HG03095 (cell line): ENCODE data around the gene PCDH9.

ENCODE experiments used
- ATAC-seq: cut with Tn5 transposase; IDR thresholded peaks from one replicate; pipeline ENCODE4 v1.9.1; 2021; ENCODE audit warnings: moderate library complexity; ENCODE audit not compliant: unreplicated experiment

Gene PCDH9

GRCh38 chr13:66425741-66426140, 804.4 kb downstream of the PCDH9 start:
- ATAC-seq, result no peak

DNA sequence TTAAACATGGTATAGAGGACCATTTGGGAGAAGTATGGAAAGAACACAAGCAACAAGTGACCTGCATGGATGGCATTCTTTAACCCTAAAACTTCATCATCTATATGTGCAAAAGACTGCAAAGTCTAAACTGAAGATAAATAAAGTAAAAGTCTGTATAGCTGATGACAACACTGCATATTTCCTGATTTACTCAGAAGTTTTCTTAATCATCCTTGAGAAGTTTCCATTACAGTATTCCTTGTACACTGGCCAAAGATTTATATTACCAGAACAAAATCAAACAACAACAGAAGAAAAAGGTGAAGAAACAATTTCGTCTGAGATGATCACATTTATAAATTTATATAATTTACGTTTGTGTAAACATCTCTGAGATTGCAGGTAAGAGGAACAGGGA, 805.7 kb downstream of the PCDH9 start:
- ATAC-seq, result no peak

DNA sequence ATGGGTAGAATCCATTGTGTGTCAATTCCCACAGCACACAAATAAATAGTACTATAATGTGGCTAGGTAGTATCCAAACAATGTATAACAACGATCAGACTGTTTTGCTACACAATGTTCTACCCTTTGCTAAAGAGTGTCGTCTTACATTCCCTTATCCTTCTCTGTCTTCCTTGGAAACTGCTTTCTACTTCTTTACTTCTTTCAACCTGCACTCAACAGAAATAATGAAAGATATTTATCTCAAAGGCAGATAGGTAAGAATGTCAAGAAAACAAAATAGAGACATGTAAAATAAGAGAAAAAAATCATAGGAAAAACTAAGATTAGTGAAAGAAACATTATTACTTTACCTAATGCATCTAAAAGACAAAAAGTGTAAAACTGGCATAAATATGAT, 814.7 kb downstream of the PCDH9 start:
- no peak for ATAC-seq

- ATAC-seq, result no peak
Measured at GRCh38 chr13:66414066-66414800, 815.9 kb downstream of the PCDH9 start.

DNA sequence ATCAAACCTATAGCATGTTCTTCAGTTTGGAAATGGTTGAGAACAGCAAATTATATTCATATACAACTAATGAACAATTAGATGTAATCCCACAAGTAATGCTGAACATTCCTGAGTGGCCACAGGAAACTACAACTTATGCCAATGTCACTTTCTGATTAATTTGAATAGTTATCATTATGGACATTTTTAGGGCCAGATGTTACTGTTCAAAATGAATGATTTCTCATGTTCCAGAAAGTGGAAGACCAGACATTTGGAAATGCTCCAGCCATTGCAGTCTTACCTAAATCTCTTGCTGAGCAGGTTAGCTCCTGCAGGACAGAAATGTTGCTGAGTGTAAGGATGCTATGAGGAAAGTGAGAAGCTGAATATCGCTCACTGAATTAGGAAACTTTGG, 819.8 kb downstream of the PCDH9 start:
- no peak for ATAC-seq

GRCh38 chr13:66409542-66409941, 820.6 kb downstream of the PCDH9 start:
- no peak for ATAC-seq

DNA sequence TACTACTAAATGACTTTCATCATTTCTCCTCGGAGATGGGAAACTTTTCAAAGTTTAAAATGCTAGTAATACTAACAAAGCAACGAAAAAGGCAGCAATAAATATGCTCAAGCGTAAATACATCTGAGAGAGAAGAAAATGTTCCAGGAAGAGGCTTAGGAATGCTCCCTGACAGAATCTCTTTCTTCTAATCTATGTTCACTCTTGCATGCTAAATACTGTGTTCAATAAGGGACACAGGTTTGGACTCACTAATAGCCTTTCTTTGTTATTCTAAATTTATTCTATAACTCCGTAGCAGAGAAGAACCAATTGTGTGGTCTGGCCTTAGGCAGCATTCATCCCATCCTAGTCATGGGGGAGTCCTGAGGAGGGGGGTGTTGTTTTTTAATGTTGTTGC, 823.0 kb downstream of the PCDH9 start:
- no peak for ATAC-seq

GRCh38 chr13:66405908-66406802, 824.0 kb downstream of the PCDH9 start:
- no peak for ATAC-seq

GRCh38 chr13:66402546-66402945, 827.6 kb downstream of the PCDH9 start:
- ATAC-seq, result no peak

- ATAC-seq, result no peak
Measured at GRCh38 chr13:66402066-66402465, 828.1 kb downstream of the PCDH9 start.

DNA sequence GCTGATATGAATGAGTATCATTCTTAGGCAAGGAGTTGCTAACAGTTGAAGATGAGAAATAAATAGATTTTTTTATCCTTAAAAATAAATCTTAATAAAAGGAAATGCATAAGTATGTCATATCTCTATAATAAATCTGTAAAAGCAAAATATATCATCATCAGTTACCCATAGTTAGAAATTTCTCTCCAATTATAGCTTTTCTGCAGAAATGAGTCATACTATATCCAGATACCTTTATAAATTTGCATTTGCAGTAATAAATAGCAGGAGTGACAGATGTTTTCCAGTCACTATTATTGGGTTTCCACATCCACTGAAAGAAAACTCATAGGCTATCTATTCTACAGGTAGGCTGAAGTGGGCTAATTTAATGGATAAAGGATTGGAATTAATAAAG, 829.8 kb downstream of the PCDH9 start:
- no peak for ATAC-seq

- no peak for ATAC-seq
Measured at GRCh38 chr13:66399873-66400272, 830.3 kb downstream of the PCDH9 start.

GRCh38 chr13:66397133-66397532, 833.0 kb downstream of the PCDH9 start:
- ATAC-seq, result no peak

- no peak for ATAC-seq
Measured at GRCh38 chr13:66391322-66391721, 838.8 kb downstream of the PCDH9 start.

- ATAC-seq, result no peak
Measured at GRCh38 chr13:66378894-66379293, 851.2 kb downstream of the PCDH9 start.

- no peak for ATAC-seq
Measured at GRCh38 chr13:66377569-66377968, 852.6 kb downstream of the PCDH9 start.

DNA sequence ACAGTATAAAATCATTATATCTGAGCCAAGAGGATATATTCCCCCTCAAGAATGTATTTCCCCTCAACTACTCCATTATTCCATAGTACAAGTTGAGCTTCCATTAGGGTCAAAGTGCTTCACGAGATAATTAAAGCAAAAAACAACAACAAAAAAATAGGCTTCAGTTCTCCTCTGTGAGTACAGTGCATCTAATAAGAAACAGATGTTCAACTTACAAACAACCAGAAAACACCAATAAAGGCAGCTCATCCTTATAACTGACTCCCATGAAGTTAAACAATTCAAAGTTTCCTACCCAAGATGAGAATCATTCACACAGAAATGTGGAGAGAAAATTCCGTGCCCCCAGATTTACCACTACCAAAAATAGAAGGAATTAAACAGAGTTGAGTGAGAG, 854.4 kb downstream of the PCDH9 start:
- no peak for ATAC-seq

- ATAC-seq, result no peak
Measured at GRCh38 chr13:66369666-66370065, 860.5 kb downstream of the PCDH9 start.

GRCh38 chr13:66367356-66367755, 862.8 kb downstream of the PCDH9 start:
- no peak for ATAC-seq

DNA sequence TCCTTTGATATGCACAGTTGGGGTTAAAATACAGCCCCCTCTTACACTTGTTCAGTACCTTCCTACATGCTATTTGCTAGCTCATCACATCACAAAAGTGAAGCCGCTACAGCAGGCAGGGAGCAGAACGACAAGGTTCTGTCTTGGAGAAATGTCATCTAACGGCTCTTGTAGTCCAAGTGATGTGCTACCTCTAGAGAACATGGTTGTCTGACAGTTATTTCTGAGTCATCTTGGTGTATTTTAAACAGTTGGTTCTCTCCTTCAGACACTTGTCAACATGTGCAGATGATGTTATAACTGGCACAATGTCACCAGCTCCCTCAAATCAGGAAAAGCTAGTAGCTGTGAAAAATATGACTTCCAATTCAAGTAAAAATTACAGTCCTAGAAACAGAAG, 865.0 kb downstream of the PCDH9 start:
- no peak for ATAC-seq

GRCh38 chr13:66364346-66364745, 865.8 kb downstream of the PCDH9 start:
- ATAC-seq, result no peak

GRCh38 chr13:66362485-66362884, 867.7 kb downstream of the PCDH9 start:
- ATAC-seq, result no peak
